Testis (tissue), 3 donors: Measurements from ENCODE around the gene BCOR. TPM values are rescaled to one million over a fixed set of nuclear protein-coding genes. Genes with fewer than 3 reads are reported as not detected.

Experiments used
- DNase-seq: peaks from one replicate; pipeline ENCODE4 v3.0.0-alpha.2; 2019
- H3K27ac ChIP-seq, 2 donors: fragments of 200-600 bp; sonication (generic); one replicate each; pipeline ENCODE4 v1.5.1; 2019
- H3K27me3 ChIP-seq: fragments of 200-600 bp; sonication (generic); one replicate; pipeline ENCODE4 v1.5.1; 2019
- H3K36me3 ChIP-seq: fragments of 200-600 bp; sonication (generic); one replicate; pipeline ENCODE4 v1.5.1; 2017; ENCODE audit warnings: low read depth; ENCODE audit errors: missing control alignments
- H3K4me1 ChIP-seq: fragments of 200-600 bp; sonication (generic); one replicate; pipeline ENCODE4 v1.5.1; 2019
- H3K4me3 ChIP-seq, 2 donors: fragments of 200-600 bp; sonication (generic); one replicate each; pipeline ENCODE4 v1.5.1; 2017 to 2019
- H3K9me3 ChIP-seq: fragments of 200-600 bp; sonication (generic); one replicate; pipeline ENCODE4 v1.5.1; 2017
- CTCF ChIP-seq, 3 experiments: fragments of 450-650 bp in 2 of 3; fragments of 200-600 bp in 1 of 3; sonication (generic) in 1 of 3; IDR thresholded peaks; one replicate each; pipeline ENCODE4 v1.5.1; 2016 to 2019; ENCODE audit warnings: antibody characterized with exemption in 3 of 3, mild to moderate bottlenecking in 2 of 3, moderate library complexity in 1 of 3
- POLR2A ChIP-seq: fragments of 450-650 bp; IDR thresholded peaks from one replicate; pipeline ENCODE4 v1.6.1; 2017; ENCODE audit warnings: antibody characterized with exemption, mild to moderate bottlenecking, moderate library complexity
- WGBS, 2 donors: methylation state at CpG; one replicate each; pipeline ENCODE4 v1.1.5; 2018; 5-methylcytosine and 5-hydroxymethylcytosine counted together
- intact Hi-C: fragments of 100-400 bp; cut with DNase I; formaldehyde crosslinking; loops from one replicate; pipeline ENCODE4 v1.15.1; 2023; ENCODE audit warnings: low total_unique reads
- polyA plus RNA-seq: library from polyadenylated mRNA; stranded (reverse); fragments of 350-450 nt; fragmentation: Illumina TruSeq; extraction: RNeasy Lipid Tissue Mini Kit (QIAGEN cat#74804); gene quantifications from one replicate; pipeline ENCODE4 v1.2.3, GENCODE V29; 2014; ENCODE audit warnings: low read depth, low replicate concordance; ENCODE audit not compliant: insufficient read depth
- total RNA-seq, 2 donors: library from RNA; depleted of rRNA; stranded (reverse); fragments of >200 nt; gene quantifications; one replicate each; pipeline ENCODE4 v1.2.3, GENCODE V29; 2016

Gene BCOR
- total and polyA plus RNA-seq, 3 donors from 2014 or later: 26.4 to 69.6 (median 46.8) TPM

DNA sequence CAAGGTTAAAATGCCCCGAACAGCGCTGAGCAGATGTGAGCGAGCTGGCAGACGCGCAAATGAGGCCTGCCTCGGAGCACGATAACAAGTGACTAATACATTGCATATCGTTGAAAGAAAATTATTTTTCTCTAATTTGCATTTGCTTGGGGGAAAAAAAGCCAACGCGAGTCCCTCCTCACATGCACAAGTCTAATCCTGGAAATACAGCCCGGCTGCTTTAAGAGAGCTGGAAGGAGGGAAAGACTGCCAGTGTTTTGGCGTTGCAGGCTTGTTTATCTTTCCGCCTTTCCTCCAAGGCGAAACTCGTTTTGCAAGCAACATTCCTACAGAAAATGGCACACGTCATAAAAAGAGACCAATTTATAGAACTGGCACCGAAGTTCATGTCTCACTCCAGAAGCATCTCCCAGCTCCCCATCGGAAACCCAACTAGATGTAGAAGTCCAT is 12.6 kb downstream of the BCOR start:
- WGBS, 2 donors: 30 to 59% methylated on average over 12 to 18 of the region's 18 CpGs
- H3K36me3 ChIP-seq: no peaks in the 10 kb centered on the region
- H3K9me3 ChIP-seq: no peaks in the 10 kb centered on the region
- H3K27ac ChIP-seq: no peak overlapping the region
- no peak overlapping the region for H3K4me3 ChIP-seq
- H3K27me3 ChIP-seq: no peaks in the 10 kb centered on the region
- DNase-seq: no peak
- intact Hi-C loops: no loop called here
- peaks cover 16% of the 10 kb centered on the region for H3K4me1 ChIP-seq
- no peak for TF ChIP-seq POLR2A
- TF ChIP-seq CTCF (IDR thresholded peaks at IDR 0.05): no peak

GRCh38 chrX:40084471-40085101 is 13.2 kb downstream of the BCOR start:
- no peak overlapping the region for H3K4me3 ChIP-seq
- no peaks in the 10 kb centered on the region for H3K9me3 ChIP-seq
- peaks cover 14% of the 10 kb centered on the region for H3K4me1 ChIP-seq
- no peak overlapping the region for H3K27ac ChIP-seq
- no peaks in the 10 kb centered on the region for H3K36me3 ChIP-seq
- DNase-seq: no peak
- no peak for TF ChIP-seq CTCF (IDR thresholded peaks at IDR 0.05)
- no peak for TF ChIP-seq POLR2A
- no peaks in the 10 kb centered on the region for H3K27me3 ChIP-seq
- WGBS, 2 donors: 17 to 51% methylated on average over 10 to 11 of the region's 11 CpGs
- intact Hi-C loops: no loop called here

- no peak overlapping the region for H3K27ac ChIP-seq
- intact Hi-C loops: no loop called here
- TF ChIP-seq CTCF (IDR thresholded peaks at IDR 0.05) (no peak), POLR2A (no peak)
Measured at GRCh38 chrX:40083979-40084359, 13.8 kb downstream of the BCOR start.

GRCh38 chrX:40083120-40083978 is 14.4 kb downstream of the BCOR start:
- peaks cover 16% of the 10 kb centered on the region for H3K4me1 ChIP-seq
- intact Hi-C loops: no loop called here
- DNase-seq: peak; percentile 30

More at GRCh38 chrX:40083979-40084359, 13.8 kb downstream of the BCOR start:
- no peak for DNase-seq
- no peaks in the 10 kb centered on the region for H3K27me3 ChIP-seq
- peak overlapping the region; percentile 21 to 36 for H3K4me3 ChIP-seq
- 1 to 21% methylated on average over 6 to 15 of the region's 26 CpGs for WGBS, 2 donors
- H3K9me3 ChIP-seq: no peaks in the 10 kb centered on the region
- no peaks in the 10 kb centered on the region for H3K36me3 ChIP-seq
- H3K4me1 ChIP-seq: peaks cover 14% of the 10 kb centered on the region

More at GRCh38 chrX:40083120-40083978, 14.4 kb downstream of the BCOR start:
- WGBS, 2 donors: 0% methylated on average over 1 to 41 of the region's 61 CpGs
- Histone ChIP-seq H3K9me3 (no peaks in the 10 kb centered on the region), H3K36me3 (no peaks in the 10 kb centered on the region), H3K4me3 (peak overlapping the region; percentile 21 to 36), H3K27me3 (no peaks in the 10 kb centered on the region), H3K27ac (no peak overlapping the region)
- TF ChIP-seq CTCF (IDR thresholded peaks at IDR 0.05): no peak
- TF ChIP-seq POLR2A: no peak
